Ovary (tissue), 9 donors: ENCODE results near the gene GPC6. TPM values are rescaled to one million over a fixed set of nuclear protein-coding genes. Genes with fewer than 3 reads are reported as not detected.
A peak's percentile ranks its signal among the peaks of the same experiment; 100 is the strongest.

ENCODE experiments used
- DNase-seq, 5 donors: peaks; one replicate each; pipeline ENCODE4 v3.0.0-alpha.2; 2019 to 2020
- H3K27ac ChIP-seq, 2 donors: fragments of 200-600 bp; one replicate each; pipeline versions ENCODE4 v1.5.1 to v1.8.0; 2019 to 2022
- H3K27me3 ChIP-seq: fragments of 200-600 bp; one replicate; pipeline ENCODE4 v1.8.0; 2022
- H3K36me3 ChIP-seq: fragments of 200-600 bp; sonication (generic); one replicate; pipeline ENCODE4 v1.5.1; 2019
- H3K4me1 ChIP-seq: one replicate; pipeline ENCODE4 v1.8.1; 2013; ENCODE audit warnings: mild to moderate bottlenecking, moderate library complexity; ENCODE audit not compliant: insufficient read depth
- H3K4me3 ChIP-seq: fragments of 200-600 bp; sonication (generic); one replicate; pipeline ENCODE4 v1.5.1; 2017
- H3K9me3 ChIP-seq, 2 donors: fragments of 200-600 bp in 1 of 2; sonication (generic) in 1 of 2; one replicate each; pipeline versions ENCODE4 v1.5.1 to v1.8.1; 2013 to 2019; ENCODE audit warnings: mild to moderate bottlenecking in 1 of 2, moderate library complexity in 1 of 2
- CTCF ChIP-seq, 3 donors: fragments of 450-650 bp in 2 of 3; fragments of 200-600 bp in 1 of 3; IDR thresholded peaks; one replicate each; pipeline versions ENCODE4 v1.5.1 to v1.8.0; 2016 to 2022; ENCODE audit warnings: antibody characterized with exemption in 3 of 3, mild to moderate bottlenecking in 1 of 3
- EP300 ChIP-seq: sonication (generic); formaldehyde crosslinking; IDR thresholded peaks from one replicate; pipeline ENCODE4 v1.6.1; 2017; ENCODE audit warnings: antibody characterized with exemption
- POLR2A ChIP-seq: fragments of 450-650 bp; IDR thresholded peaks from one replicate; pipeline ENCODE4 v1.6.1; 2017; ENCODE audit warnings: antibody characterized with exemption, mild to moderate bottlenecking, moderate library complexity
- WGBS, 3 donors: extraction: QIAGEN DNeasy Blood & Tissue Kit in 1 of 3; methylation state at CpG; one replicate each; pipeline versions ENCODE4 v1.1.5 to v1.1.7; 2013 to 2017; 5-methylcytosine and 5-hydroxymethylcytosine counted together
- intact Hi-C, 4 donors: fragments of 100-400 bp; cut with DNase I; formaldehyde crosslinking; loops; one replicate each; pipeline versions ENCODE4 v1.11.0 to v1.15.1; 2022 to 2023
- polyA plus RNA-seq, 2 donors: library from polyadenylated mRNA; stranded (reverse); fragments of 200-250 nt in 1 of 2; fragments of 350-450 nt in 1 of 2; fragmentation: Illumina TruSeq in 1 of 2; extraction: RNeasy Lipid Tissue Mini Kit (QIAGEN cat#74804) in 1 of 2; gene quantifications; one replicate each; pipeline ENCODE4 v1.2.3, GENCODE V29; 2013 to 2014
- total RNA-seq, 7 donors: library from RNA; depleted of rRNA in 2 of 7; stranded (reverse); fragments of >200 nt in 2 of 7; fragmentation: NEBNext Ultra II Directional in 3 of 7; extraction: Animal tissue kit (Norgen Biotek cat#: 25700) in 3 of 7; gene quantifications; one replicate each; pipeline versions ENCODE4 v1.1.0 to v1.2.4, GENCODE V29; 2016 to 2023
- donor health status: DM: no; HTN: no; CAD: no; lungs with moderate emphysema.
- donor health status: DM: no; HTN: no; CAD: no.
- donor health status: Bipolar disorder and iron deficiency.
- donor health status: DM: yes; HTN: yes; CAD: no.
- donor health status: DM: no; HTN: no; CAD: no.
- donor health status: DM: yes; HTN: yes; CAD: no.

Gene GPC6
- total and polyA plus RNA-seq, 9 donors: 4.3 to 22.3 (median 17.9) TPM

GRCh38 chr13:94431574-94431973, 1205.0 kb downstream of the GPC6 start:
- H3K27me3 ChIP-seq: no peaks in the 10 kb centered on the region
- H3K4me1 ChIP-seq: no peaks in the 10 kb centered on the region
- no peak overlapping the region for H3K27ac ChIP-seq
- intact Hi-C loops: loop anchor here in 2 of 4 donors (5.0 to 10.0 kb wide), 2 partner anchors 183 to 186 kb away; no protein-coding TSS in a partner anchor
- H3K36me3 ChIP-seq: no peaks in the 10 kb centered on the region
- no peaks in the 10 kb centered on the region for H3K9me3 ChIP-seq
- no peak overlapping the region for H3K4me3 ChIP-seq
- no peak for DNase-seq
- TF ChIP-seq POLR2A (no peak), EP300 (no peak), CTCF (IDR thresholded peaks at IDR 0.05) (no peak)
- 69 to 82% (median 70%) methylated on average over 2 of the region's 2 CpGs for WGBS, 3 donors

DNA sequence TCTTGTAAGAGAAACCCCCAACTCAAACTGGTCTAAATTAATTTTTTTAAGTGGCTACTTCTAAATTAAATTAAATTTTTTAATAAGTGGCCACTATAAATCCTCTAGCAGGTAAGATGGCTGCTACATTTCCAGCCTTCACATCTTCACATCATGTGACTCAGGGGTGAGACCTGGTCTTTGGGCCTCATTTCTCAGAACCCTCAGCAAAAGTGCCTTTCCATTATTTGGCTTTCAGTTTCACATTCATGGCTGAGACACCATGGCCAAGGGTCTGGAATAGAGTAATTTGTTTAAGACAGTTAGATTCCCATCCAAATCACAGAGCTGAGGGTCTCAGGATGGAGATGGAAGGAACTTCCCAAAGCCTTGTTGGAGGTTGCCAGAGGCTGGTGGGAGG, 1205.4 kb downstream of the GPC6 start:
- Histone ChIP-seq H3K27me3 (no peaks in the 10 kb centered on the region), H3K9me3 (no peaks in the 10 kb centered on the region), H3K36me3 (no peaks in the 10 kb centered on the region), H3K4me1 (no peaks in the 10 kb centered on the region), H3K27ac (no peak overlapping the region), H3K4me3 (no peak overlapping the region)
- no peak for DNase-seq
- TF ChIP-seq POLR2A (no peak), EP300 (no peak)
- intact Hi-C loops: loop anchor here in 2 of 4 donors (5.0 to 10.0 kb wide), 2 partner anchors 183 to 185 kb away; no protein-coding TSS in a partner anchor

- WGBS, 3 donors: 72 to 77% (median 72%) methylated on average over 19 of the region's 19 CpGs
- TF ChIP-seq POLR2A: no peak
- TF ChIP-seq CTCF (IDR thresholded peaks at IDR 0.05): no peak
- no peak for TF ChIP-seq EP300
- Histone ChIP-seq H3K27me3 (no peaks in the 10 kb centered on the region), H3K4me3 (no peak overlapping the region), H3K9me3 (no peaks in the 10 kb centered on the region), H3K36me3 (no peaks in the 10 kb centered on the region), H3K4me1 (no peaks in the 10 kb centered on the region), H3K27ac (no peak overlapping the region)
- intact Hi-C loops: loop anchor here in 2 of 4 donors (5.0 to 10.0 kb wide), 2 partner anchors 181 to 184 kb away; no protein-coding TSS in a partner anchor
- DNase-seq: no peak
Measured at GRCh38 chr13:94433055-94433961, 1206.7 kb downstream of the GPC6 start.

GRCh38 chr13:94435604-94436226, 1209.1 kb downstream of the GPC6 start:
- Histone ChIP-seq H3K4me3 (no peak overlapping the region), H3K4me1 (no peaks in the 10 kb centered on the region), H3K36me3 (no peaks in the 10 kb centered on the region), H3K9me3 (no peaks in the 10 kb centered on the region), H3K27ac (no peak overlapping the region), H3K27me3 (no peaks in the 10 kb centered on the region)
- DNase-seq: no peak
- TF ChIP-seq POLR2A (no peak), EP300 (no peak), CTCF (IDR thresholded peaks at IDR 0.05) (peak; percentile 13 to 49 (median 44))
- 34 to 39% (median 38%) methylated on average over 4 of the region's 4 CpGs for WGBS, 3 donors
- intact Hi-C loops: loop anchor here in 3 of 4 donors (5.0 to 10.0 kb wide), 2 partner anchors 179 to 182 kb away; no protein-coding TSS in a partner anchor
